NOMO-1 (cell line): ENCODE data around the gene MTHFR.

Experiments used
- DNase-seq, 2 experiments: peaks; one replicate each; lab custom pipeline; 2025; ENCODE audit not compliant: unreplicated experiment in 2 of 2; lab: John Stamatoyannopoulos, UW

MTHFR gene

GRCh38 chr1:11783556-11783955 is 22.2 kb downstream of the MTHFR start:
- no peak for DNase-seq

GRCh38 chr1:11782127-11782708 is 23.5 kb downstream of the MTHFR start:
- DNase-seq = no peak

- no peak for DNase-seq
Observed at GRCh38 chr1:11781297-11781696, 24.5 kb downstream of the MTHFR start.

GRCh38 chr1:11780380-11781147 is 25.2 kb downstream of the MTHFR start:
- no peak for DNase-seq

- DNase-seq = no peak
Observed at GRCh38 chr1:11779715-11780379, 25.9 kb downstream of the MTHFR start.

GRCh38 chr1:11778844-11779623 is 26.7 kb downstream of the MTHFR start:
- DNase-seq = no peak

- DNase-seq = no peak
Observed at GRCh38 chr1:11778336-11778735, 27.4 kb downstream of the MTHFR start.

GRCh38 chr1:11777658-11778322 is 28.0 kb downstream of the MTHFR start:
- DNase-seq = no peak

- no peak for DNase-seq
Observed at GRCh38 chr1:11774753-11775152, 31.0 kb downstream of the MTHFR start.

GRCh38 chr1:11772458-11772857 is 33.3 kb downstream of the MTHFR start:
- peak in 1 of 2 experiments; percentile 16 for DNase-seq

GRCh38 chr1:11771481-11772043 is 34.2 kb downstream of the MTHFR start:
- no peak for DNase-seq

GRCh38 chr1:11770011-11770410 is 35.8 kb downstream of the MTHFR start:
- DNase-seq = no peak

- no peak for DNase-seq
Observed at GRCh38 chr1:11769274-11769673, 36.5 kb downstream of the MTHFR start.

- DNase-seq = no peak
Observed at GRCh38 chr1:11768821-11769220, 36.9 kb downstream of the MTHFR start.

- no peak for DNase-seq
Observed at GRCh38 chr1:11767922-11768704, 37.7 kb downstream of the MTHFR start.

GRCh38 chr1:11766429-11766776 is 39.4 kb downstream of the MTHFR start:
- DNase-seq = no peak

- no peak for DNase-seq
Observed at GRCh38 chr1:11765661-11766428, 39.9 kb downstream of the MTHFR start.

- no peak for DNase-seq
Observed at GRCh38 chr1:11764519-11764918, 41.2 kb downstream of the MTHFR start.

GRCh38 chr1:11764115-11764514 is 41.6 kb downstream of the MTHFR start:
- DNase-seq = no peak
